Fibroblast of lung (primary cell): Measurements from ENCODE around the gene EPHA5.

Experiments used
- EZH2 ChIP-seq: IDR thresholded peaks from 2 replicates; pipeline ENCODE4 v1.5.1; 2012; ENCODE audit warnings: low read length, control low read depth, mild to moderate bottlenecking; ENCODE audit errors: missing control alignments
- TF ChIP-seq, protein P1 (sequence below), 2 donors: IDR thresholded peaks in 1 of 2; conservative IDR thresholded peaks in 1 of 2; 1 replicate in 1 of 2; 2 replicates in 1 of 2; pipeline ENCODE4 v1.5.1; 2011 to 2012; ENCODE audit warnings: low read length in 2 of 2, control low read depth in 1 of 2, inconsistent platforms in 1 of 2, low read depth in 1 of 2, mild to moderate bottlenecking in 1 of 2

DNA sequence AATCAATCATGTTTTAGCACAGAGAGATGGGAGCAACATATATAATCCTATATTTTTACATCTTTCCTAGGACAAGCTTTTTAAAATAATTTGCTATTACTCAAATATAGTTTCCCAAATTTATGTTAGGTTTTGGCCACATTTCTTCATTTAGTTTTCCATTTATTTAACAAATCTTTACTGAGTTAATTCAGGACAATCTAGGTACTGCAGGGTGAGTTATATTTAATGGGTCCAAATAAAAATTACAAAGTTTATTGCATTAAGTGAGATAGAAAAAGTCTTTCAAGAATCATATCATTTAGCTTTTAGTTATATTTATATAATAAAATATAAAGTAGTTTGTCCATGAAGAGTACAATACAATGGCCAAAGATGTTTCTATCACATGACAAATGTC, 269.2 kb downstream of the EPHA5 start:
- TF ChIP-seq, protein P1, sequence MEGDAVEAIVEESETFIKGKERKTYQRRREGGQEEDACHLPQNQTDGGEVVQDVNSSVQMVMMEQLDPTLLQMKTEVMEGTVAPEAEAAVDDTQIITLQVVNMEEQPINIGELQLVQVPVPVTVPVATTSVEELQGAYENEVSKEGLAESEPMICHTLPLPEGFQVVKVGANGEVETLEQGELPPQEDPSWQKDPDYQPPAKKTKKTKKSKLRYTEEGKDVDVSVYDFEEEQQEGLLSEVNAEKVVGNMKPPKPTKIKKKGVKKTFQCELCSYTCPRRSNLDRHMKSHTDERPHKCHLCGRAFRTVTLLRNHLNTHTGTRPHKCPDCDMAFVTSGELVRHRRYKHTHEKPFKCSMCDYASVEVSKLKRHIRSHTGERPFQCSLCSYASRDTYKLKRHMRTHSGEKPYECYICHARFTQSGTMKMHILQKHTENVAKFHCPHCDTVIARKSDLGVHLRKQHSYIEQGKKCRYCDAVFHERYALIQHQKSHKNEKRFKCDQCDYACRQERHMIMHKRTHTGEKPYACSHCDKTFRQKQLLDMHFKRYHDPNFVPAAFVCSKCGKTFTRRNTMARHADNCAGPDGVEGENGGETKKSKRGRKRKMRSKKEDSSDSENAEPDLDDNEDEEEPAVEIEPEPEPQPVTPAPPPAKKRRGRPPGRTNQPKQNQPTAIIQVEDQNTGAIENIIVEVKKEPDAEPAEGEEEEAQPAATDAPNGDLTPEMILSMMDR (conservative IDR thresholded peaks at IDR 0.05 in 1 of 2, IDR thresholded peaks at IDR 0.05 in 1 of 2; ENCODE audit: low read depth in 1 of 2, low read length in 2 of 2), result no peak
- TF ChIP-seq EZH2, result no peak
